ENCODE results near the gene POU2F2.
"Not testable (repeated sequence)": the region's sequence is repeated elsewhere in the genome, so short reads cannot be mapped to it uniquely, and the experiment has no call there.

POU2F2 gene

DNA sequence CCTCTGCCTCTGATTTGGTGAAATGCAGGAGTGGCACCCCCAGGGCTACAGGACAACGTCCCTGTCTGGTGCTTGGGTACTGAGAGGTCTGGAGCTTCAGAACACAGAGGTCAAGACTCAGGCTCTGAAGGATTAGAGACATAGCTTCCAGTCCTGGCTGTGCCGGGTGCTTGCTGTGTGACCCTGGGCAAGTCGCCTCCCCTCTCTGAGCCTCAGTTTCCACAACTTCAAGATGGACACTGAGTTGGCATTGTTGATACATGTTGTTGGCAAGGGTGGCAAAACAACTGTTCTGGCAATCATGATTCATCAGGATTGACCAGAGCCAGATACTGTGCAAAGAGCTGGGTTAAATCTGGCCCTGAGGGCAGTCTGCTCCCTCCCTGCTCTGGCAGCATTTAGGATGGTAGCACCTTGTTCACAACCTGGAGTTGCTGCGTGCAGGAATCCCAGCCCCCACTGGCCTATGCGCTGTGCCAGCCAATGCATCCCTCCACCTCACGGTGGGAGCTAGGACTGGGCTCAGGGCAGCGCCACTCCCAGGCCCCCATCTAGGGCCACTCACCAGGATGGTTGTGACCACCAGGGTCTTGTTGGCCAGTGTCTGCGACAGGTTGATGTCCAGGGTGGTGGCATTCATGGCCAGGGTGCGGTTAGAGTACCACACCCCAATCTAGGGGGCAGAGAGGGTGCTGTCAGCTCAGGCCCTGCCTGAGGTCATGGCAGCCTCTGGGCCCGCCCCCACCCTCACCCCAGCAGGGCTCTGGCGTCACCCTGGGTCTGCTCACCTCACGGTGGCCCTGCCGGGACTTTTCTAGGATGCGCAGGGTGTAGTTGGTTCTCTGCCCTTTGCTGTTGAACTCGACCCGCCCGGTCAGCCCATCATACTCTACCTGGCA lies 79.0 kb downstream of the POU2F2 start:
- DNase-seq: no peak

DNA sequence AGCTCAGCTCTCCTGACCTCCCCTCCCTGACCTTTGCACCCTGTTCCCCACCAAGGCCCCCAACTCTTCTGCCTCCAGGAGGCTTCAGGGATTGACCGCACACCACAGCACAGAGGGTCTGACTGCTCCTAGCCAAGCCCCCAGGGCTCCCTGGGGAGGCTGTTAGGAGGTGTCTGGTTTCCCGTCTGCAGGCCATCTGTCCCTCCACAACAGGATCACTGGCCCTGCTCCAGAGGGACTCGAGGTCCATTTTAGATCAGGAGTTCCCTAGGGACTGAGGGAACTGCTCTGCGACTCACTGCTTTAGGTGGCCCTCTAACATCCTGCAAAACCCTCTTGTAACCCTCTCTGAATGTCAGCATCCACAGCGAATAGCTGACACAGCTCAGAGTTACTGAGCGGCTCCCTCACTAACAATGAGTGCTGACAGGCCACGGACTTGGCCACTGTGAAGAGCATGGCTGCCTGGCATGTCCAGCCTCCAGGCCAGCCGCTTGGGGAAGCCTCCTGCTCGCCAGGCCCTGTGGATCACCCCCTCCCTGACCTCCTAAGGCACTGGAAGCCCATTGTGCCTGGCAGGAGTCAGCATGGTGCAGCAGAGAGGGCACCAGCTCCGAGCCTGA lies 79.9 kb downstream of the POU2F2 start:
- peak; percentile 84 for DNase-seq

DNA sequence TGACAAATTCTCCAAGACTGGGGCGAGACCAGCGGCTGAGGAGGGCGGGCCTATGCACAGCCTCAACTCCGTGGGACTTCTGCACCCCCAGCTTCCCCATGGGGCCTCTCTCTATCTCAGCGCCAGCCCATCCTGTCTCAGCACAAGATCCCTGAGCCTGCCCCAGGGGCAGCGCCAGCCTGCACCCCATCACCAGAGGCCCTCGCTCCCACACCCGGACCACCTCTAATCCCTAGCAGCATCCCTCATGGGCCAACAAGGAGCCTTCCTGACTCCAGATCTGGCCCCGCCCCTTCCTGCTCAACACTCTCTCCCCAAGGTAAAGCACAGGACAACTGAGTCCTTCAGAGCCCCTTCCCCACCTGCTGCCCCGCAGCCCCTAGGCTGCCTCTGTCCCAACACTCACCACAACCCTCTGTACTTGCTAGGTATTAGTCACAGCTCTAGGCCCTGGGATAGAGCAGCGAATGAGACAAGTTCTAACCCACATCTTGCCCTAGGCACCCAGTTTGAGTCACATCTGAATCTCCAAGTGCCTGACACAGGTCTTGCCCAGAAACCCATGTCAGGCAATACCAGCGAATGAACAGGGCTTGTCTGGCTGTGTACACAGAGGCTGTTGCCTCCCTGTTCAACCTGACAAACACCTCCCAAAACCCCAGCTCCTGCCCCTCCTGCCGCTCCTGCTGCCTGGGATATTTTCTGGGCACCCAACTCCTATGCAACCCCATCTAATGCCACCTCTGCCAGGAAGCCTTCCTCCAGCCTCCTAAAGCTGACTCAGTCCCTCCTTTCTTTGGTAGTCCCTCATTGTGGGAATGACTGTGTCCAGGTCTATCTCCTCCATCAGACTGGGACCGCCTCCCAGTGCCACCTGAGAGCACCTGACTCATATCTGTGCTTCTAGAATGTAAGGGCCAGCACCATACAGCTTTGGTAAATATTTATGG lies 80.8 kb downstream of the POU2F2 start:
- DNase-seq: no peak

DNA sequence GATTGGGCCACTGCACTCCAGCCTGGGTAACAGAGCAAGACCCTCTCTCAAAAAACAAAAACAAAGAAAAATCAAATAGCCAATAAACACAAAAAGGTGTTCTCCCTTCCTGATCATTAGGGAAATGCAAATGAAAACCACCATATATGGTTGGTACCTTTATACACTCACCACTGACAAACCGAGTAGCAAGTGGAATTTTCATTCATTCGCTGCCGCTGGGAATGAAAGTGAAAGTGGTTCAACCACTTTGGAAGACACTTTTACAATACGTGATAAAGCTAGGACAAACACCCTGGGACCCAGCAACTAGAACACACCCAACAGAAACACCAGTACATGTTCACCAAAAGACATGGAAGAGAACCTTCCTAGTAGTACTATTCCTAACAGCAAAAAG lies 83.3 kb downstream of the POU2F2 start:
- DNase-seq: no peak

DNA sequence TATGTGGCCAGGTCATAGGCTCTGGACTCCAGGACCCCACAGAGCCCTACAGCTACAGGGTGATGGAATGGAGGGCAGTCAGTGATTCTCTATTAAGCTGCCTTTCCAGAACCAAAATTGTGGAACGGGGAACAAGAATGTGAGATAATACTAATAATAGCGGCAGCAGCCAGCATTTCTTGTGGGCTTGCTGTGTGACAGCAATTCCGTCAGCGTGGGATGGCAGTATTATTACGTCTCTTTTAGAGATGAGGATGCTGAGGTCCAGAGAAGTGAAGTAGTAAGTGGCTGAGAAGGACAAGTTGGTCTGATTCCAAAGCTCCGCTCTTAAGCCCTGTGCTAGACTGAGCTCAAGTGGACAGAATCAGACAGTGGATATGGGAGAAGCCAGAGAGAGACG lies 86.7 kb downstream of the POU2F2 start:
- DNase-seq: no peak

DNA sequence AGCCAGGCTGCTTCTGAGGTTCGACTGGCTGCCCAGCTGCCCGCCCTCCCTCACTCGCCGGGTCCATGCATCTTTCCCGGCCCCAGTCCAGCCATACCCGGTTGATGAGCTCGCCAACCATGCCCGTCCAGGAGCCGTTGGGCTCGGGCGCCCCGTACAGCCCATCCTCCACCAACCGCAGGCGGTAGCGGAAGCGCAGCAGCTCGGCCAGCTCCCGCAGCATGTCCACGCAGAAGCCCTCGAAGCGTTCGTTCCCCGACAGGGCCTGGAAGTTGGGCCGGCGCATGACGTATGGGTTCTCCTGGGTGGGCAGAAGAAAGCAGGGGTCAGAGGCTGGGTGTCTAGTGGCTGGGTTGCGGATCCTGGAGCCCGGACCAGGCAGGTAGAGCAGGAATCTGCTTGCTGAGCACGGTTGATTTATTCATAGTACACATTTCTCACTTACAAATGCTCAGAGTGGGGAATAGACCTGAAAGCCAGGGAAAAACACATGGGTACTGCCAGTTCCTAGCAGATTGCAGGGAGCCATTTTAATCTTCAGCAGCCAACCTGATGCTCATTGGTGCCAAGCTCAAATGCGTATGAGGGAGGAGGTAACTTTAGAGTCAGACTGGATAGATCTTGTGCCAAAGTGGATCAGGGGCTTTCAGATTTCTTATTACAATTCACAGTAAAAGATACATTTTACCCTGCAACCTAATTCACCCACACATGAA lies 89.6 kb downstream of the POU2F2 start:
- no peak for DNase-seq

DNA sequence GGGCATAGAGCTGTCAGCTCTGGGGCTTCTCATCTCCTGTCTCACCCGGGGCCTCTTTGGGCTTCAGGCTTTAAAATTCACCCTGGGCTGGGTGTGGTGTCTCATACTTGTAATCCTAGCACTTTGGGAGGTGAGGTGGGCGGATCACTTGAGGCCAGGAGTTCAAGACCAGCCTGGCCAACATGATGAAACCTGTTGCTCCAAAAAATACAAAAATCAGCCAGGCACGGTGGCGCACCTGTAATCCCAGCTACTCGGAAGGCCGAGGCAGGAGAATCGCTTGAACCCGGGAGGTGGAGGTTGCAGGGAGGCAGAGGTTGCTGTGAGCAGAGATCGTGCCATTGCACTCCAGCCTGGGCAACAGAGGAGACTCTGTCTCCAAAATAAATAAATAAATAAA lies 91.8 kb downstream of the POU2F2 start:
- not testable (repeated sequence) for DNase-seq

DNA sequence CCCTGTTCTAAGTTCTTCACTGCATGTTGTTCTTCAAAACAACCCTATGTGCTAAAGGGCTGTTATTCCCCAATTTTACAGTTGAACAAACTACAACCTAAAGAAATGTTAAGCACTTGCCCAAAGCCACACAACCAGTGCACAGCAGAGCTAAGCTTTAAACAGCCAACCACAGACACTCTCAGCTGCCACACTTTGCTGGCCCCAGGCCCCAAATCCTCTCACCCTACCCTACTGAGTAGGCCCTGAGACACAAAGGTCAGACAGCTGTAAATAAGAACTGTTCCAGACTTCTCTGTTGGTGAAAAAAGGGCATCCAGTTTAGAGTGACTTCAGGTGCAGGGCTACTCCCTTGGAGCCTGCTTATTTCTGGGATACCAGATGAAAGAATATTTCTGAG lies 92.2 kb downstream of the POU2F2 start:
- DNase-seq: no peak

DNA sequence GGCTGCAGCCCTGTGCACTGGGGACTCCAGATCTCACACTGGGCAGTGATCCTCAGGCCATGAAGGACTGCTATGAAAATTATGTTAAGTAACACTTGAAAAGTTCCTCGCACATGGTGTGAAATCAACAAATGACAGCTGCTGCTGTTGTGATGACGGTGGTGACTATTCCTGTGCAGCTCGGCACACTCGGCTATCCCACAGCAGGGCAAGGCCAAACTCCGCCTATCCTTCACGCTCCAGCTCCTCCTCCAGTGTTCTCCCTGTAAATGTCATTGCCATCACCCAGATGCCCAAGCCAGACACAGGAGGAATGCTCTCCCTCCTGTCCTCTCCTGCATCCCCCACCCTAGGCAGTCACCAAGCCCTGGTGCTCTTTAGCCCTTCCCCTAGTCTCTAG lies 93.6 kb downstream of the POU2F2 start:
- DNase-seq: no peak

DNA sequence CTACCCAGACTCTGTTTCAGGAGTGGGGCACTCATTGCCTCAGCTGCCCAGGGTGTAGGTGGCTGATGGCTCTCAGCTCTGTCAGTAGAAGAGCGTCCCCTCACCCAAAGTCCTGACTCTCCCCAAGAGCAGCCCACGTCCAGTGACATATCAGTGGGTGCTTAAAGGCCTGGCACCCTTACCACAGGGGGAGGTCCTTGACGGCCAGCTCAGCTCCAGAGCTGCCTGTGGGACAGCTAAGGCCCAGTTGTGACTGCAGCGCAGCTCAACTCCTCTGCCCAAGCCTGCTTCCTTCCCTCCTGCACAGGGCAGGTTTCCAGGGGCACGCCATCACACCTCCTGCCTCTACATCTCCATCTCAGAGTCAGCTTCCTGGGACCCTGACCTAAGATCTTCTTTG lies 94.6 kb downstream of the POU2F2 start:
- DNase-seq: no peak

Data from NCI-H1092 treated with DMSO at 0.1 percent for 48 hours (cell line).